AML-193 (cell line): Measurements from ENCODE around the gene CD163L1.
"Not testable (repeated sequence)": the region's sequence is repeated elsewhere in the genome, so short reads cannot be mapped to it uniquely, and the experiment has no call there.

Experiments
- DNase-seq, 2 experiments: peaks; one replicate each; lab custom pipeline; 2025; lab: John Stamatoyannopoulos, UW

Gene CD163L1

DNA sequence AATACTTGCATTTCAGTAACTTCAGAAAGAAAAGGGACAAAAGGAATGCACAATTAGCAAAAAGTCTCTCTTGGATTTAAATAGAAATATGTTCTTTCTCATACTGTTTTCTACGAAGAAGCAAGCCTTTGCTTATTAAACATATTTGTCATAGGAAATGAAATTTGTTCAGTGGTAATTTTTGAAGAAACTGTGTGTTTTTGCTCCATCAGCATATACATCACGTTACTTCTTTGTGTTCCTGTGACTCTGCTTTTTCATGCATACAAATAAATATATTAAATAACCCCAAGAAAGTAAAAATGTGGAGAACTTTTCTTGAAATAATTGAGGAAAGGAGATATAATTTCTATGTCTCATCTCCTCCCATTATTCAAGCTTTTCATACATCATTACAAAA lies 39.7 kb downstream of the CD163L1 start:
- no peak for DNase-seq

DNA sequence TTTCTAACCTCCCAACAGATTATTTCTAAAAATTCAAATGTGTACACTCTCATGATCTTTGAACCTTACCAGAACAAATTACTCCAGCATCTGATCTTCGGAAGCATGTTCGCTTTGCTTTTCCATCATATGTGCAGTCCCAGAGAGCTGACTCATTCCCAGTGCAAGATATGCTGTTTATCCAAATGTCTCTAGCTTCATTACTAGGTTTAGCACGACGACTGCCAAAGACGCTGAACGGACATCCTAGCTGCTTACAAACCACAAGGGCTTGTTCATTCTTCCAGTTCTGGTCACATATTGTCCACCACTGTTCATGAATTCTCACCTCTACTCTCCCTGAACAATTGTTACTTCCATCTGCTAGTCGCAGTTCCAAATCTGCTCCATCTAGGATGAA lies 40.5 kb downstream of the CD163L1 start:
- no peak for DNase-seq

DNA sequence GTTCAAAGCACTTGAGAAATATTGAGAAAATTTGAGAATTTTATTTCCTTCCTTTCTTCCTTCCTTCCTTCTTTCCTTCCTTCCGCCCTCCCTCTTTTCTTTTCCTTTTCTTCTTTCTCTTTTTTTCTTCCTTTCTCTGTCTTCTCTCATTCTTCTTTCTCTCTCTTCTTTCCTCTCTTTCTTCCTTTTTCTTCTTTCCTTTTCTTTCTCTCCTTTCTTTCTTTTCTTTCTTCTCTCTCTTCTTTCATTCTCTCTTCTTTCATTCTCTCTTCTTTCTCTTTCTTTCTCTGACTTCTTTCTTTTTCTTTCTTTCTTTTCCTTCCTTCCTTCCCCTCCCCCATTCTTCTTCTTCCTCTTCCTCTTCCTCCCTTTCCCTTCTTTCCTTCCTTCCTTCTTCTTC lies 44.9 kb downstream of the CD163L1 start:
- no peak for DNase-seq

DNA sequence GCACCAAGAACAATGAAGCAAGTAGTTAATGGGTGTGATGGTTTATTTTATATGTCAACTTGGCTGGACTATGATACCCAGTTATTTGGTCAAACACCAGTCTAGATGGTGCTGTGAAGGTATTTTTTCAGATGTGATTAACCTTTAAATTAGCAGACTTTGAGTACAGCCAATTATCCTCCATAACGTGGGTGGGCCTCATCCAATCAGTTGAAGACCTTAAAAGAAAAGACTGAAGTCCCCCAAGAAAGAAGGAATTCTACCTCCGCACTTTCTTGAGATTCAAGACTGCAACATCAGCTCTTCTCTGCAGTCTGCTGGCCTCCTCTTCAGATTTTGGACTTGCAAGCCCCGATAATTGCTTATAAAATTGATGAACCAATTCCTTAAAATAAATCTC lies 47.5 kb downstream of the CD163L1 start:
- no peak for DNase-seq

DNA sequence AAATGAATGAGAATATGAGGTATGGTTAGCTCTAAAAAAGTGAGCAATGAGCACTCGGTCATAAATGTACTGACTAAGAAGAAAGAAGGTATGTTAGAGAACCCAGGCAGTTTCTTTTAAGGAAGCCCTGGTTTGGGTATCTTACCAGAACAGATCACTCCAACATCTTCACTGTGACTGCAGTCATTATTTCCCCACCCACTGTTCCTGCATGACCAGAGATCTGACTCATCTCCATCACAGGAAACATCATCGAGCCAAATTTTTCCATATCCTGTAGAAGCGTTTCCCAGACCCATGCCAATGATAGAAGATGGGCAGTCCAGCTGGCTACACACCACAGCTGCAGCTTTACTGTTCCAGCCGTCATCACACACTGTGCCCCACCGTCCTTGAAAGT lies 48.0 kb downstream of the CD163L1 start:
- no peak for DNase-seq

DNA sequence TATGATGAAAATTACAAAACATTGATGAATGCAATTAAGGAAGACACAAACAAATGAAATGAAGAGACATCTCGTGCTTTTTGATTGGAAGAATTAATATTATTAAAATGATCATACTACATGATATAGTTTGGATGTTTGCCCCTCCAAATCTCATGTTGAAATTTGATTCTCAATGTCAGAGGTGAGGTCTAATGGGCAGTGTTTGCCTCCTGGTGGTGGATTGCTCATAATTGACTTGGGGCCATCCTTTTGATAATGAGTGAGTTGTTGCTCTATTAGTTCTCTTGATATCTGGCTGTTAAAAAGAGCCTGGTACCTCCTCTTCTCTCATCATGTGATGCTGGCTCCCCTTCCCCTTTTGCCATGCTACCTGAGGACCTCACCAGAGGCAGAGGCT lies 56.7 kb downstream of the CD163L1 start:
- no peak for DNase-seq

DNA sequence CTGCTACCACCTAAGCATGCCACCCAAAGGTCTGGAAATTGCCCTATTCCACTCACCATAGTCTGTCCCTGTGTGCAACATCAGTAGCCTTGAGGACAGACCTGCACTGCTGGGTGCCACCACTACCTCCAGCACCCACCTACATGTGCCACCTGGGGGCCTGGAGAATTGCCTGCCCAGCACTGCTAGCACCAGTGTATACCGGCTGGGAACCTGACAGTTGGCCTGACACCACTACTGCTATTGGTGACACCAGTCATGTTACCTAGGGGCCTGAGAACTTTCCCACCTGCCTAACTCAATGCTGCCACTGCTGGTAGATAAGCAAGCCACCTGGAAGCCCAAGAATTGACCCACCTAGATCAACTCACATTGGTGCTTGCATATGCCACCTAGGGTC lies 60.8 kb downstream of the CD163L1 start:
- no peak for DNase-seq

DNA sequence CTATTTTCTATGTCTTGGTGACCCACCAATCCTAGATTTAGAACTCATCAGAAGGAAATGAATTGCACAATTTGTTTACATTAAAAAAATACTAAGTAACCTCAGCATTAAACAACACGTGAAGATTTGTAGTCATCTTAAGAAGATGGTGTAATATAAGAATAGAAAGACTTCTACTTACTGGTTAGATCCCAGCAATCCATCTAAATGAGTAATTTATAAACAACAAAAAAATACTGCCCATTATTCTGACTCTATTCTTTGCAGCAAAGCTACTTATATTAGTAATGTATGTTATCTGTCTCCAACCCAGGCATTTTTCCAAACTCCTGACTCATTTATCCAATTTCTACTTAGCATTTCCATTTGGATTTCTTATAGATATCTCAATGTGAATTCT lies 67.8 kb downstream of the CD163L1 start:
- DNase-seq, result no peak

DNA sequence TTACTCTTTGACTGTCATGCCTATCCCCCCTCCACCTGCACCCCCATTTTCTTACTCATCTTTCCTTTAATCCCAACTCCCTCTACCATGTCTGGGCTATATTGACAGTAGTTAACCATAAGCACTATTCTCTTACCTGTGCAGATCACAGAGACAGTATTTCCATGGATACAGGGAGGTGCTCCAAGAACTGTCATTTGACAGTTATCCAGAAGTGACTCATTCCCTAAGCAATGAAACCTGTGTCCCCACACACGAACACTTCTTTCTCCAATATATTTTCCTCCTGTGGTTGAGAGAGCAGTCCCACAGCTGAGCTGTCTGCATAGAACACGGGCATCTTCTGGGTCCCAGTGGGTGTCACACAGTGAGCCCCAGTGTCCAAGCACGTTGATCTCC lies 68.8 kb downstream of the CD163L1 start:
- no peak for DNase-seq

DNA sequence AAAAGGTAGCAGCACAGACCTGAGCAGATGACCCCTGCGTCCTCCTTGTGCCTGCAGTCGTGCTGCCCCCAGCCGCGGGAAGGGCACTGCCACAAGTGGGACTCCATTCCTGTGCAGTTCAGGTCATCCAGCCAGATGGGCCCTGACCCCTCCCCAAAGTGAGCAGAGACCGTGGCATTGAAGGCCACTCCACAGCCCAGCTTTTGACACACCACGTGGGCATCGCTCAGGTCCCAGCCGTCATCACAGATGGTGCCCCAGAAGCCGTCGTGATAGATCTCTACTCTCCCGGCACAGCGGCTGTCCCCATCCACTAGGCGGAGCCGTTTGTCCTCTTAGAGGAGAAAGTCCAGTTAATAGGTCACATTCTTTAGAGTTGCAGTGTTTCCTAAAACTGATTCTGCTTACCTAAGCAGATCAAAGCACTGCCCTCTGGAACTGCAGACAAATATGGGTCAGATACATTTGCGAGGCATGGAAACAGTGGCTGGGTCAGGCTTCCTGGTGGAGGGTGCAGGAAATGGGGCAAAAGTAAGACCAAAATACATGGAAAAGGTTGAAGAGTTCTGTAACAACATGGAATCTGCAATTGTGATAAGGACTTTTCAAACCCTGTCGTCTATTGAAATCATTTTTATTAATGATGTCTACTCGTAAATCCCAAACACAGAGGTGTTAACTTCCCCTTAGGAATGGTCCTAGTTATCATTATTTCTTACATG lies 69.4 kb downstream of the CD163L1 start:
- peak; percentile 48 to 51 for DNase-seq

DNA sequence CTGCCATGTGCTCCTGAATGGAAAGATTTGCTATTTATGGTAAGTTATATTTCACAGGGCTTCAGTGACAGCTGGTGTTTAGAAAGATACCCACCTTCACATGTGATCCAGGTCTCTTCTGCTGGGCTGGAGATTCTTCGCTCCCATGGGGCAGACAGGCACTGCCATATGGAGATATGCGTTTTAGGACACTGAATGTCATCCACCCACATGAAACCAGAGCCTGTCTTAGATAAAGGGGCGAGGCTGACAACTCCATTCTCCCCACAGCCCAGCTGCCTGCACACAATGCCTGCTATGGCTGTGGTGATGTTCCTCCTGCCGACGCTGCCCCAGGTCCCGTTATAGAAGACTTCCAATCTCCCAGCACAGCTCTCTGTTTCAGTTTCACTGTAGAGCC lies 70.7 kb downstream of the CD163L1 start:
- no peak for DNase-seq

DNA sequence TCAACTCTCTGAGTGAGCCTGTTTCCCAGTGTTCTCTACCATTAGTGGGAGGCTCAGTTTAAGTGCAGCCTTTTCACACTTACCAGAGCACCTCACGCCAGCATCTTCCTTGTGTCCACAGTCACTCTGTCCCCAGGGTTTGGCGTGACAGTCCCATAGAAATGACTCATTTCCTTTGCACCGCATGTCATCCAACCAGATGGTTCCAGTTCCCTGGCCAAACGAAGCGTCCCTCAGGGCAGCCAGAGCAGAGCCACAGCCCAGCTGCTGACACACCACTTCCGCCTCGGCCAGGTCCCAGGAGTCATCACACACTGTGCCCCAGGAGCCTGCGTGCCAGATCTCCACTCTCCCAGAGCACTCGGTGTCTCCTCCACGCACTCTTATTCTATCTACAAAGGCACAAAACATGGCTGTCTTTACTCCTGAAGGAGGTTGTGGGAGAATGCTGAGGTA lies 74.7 kb downstream of the CD163L1 start:
- DNase-seq, result no peak

DNA sequence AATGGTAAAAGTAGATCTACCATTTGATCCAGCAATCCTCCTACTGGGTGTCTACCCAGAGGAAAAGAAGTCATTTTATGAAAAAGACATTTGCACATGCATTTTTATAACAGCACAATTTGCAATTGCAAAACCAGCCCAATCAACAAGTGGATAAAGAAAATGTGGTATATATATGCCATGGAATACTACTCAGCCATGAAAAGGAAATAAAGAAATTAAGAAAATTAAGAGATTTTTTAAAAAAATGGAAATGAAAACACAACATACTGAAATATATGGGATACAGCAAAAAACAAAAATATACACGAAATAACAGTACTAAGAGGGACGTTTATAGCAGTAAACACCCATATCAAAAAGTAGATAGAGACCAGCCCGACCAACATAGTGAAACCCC lies 81.2 kb downstream of the CD163L1 start:
- DNase-seq, result no peak

DNA sequence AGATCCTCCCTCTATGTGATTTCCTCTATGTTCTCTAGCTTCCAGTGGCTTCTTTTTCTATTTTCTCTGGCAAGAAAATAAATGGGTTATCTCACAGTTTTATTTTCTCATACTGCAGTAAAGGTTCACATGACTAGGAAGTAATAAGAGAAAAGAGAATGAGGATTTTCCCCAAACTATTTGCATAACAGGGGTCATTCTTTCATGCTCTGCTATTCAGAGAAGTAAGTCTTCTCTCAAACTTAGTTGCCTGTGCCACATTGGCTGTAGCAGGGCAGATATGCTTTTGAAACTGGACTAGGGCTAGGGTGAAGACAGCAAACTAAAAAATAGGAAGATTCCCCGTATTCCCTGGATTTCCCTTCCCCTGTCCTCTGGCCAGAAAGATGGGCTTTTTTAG lies 82.7 kb downstream of the CD163L1 start:
- DNase-seq, result no peak

DNA sequence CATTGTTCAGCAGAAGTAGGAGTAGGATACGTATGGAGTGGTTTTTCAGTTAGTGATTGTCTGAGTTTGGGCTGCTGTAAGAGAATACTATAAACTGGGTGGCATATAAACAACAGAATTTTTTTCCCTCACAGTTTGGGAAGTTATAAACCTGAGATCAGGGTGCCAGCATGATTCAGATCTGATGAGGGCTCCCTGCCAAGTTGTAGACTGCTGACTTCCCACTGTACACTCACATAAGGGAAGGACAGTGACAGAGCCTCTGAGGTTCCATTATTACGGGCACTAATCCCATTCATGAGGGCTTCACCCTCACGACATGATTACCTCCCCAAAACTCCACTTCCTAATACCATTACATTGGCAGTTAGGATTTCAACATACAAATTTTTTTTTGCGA lies 89.4 kb downstream of the CD163L1 start:
- DNase-seq, result no peak

DNA sequence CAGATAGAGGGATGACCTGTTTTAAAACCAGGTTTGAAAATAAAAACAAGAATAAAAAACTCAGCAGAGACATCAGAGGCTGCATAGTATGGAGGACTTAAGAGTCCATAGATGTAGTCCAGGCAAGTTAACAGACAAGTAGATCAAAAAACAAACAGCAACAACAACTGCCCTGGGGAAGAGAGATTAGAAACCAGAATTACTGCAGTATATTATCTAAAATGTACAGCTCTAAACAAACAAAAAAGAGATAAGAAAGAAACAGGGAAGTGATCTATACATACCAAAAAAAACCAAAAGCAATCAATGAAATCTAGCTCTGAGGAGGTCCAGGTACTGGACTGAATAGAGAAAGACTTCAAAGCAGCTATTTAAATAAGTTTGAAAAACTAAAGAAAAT lies 91.3 kb downstream of the CD163L1 start:
- DNase-seq, result no peak

DNA sequence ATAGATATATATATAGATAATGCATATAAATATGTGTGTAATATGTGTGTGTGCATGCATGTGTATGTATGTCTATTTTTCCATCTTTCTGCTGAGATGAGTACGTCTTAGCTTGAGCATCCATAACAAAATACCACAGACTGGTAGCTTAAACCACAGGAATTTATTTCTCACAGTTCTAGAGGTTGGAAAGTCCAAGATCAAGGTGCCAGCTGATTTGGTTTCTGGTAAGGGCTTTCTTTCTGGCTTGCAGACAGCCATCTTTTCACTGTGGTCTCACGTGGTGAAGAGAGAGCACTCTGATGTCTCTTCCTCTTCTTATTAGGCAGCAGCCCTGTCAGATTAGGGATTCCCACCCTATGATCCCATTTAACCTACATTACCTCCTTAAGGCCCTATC lies 92.8 kb downstream of the CD163L1 start:
- DNase-seq, result no peak

DNA sequence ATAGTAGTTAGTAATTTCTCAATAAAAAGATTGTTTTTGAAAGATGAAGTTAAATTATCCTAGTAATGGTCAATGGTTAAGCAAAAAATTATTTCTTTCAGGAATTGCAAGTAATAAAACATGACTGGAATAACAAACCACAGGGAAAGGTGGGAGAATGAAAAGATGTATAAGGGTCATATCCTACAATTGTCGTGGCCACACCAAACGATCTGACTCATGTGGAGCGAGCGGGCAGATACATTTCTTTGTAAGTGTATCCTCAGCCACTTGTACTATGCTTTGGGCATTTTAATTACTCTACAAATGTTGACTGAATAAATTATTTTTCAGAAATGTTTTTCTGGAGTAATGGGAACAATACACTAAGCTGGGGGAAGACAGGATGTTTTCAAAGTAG lies 94.5 kb downstream of the CD163L1 start:
- no peak for DNase-seq

DNA sequence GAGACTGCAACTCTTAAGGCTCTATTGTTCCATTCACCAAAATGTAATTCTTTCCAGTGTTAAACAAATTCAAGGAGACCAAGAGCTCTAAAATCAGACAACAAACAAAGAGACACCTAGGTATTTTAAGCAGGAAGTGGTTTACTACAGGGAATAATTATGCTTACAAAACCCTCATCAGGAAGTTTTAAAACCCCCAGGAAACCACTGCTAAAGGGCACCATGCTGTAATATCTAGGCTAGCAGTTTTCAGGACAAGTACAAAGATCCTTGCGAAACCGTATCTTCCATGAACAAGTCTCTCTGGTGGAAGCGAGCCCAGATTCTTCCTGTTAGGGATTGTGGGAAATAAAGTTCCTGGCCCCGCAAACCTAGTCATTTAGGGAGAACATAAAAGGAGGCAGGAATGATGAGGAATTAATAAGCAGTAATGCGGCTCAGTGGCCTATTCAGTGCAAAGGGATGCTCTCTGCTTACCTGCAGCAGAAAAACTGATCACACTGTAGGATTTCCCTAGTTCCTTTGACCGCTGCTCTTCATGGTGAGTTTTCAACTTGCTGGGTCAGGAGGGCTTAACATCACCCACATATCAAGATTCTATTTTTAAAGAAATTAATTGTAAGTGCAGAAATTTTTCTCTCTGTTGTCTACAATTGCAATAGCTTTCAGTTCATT lies 97.3 kb downstream of the CD163L1 start:
- DNase-seq, result peak; percentile 34 to 50

DNA sequence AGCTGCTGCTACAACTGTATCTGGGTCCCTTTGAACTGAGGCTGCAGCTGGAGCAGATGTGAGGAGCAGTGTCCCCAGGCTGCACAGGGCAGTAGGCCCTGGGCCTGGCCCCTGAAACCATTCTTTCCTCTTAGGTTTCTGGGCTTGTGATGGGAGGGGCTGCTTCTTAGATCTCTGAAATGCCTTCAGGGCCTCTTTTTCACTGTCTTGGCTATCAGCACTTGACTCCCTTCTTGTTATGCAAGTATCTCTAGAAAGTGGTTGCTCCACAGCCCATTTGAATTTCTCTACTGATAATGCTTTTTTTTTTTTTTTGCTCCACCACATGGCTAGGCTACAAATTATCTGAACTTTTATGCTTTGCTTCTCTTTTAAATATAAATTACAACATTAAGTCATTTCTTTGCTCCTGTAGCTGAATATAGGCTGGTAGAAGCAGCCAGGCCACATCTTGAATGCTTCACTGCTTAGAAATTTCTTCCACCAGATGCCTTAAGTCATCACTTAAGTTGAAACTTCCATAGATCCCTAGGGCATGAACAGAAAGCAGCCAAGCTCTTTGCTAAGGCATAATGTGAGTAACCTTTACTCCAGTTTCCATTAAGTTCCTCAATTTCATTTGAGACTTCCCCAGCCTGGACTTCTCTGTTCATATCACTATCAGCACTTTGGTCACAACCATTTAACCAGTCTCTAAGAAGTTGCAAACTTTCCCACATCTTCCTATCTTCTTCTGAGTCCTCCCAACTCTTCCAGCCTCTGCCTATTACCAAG lies 98.9 kb downstream of the CD163L1 start:
- DNase-seq, result peak; percentile 53 to 66

DNA sequence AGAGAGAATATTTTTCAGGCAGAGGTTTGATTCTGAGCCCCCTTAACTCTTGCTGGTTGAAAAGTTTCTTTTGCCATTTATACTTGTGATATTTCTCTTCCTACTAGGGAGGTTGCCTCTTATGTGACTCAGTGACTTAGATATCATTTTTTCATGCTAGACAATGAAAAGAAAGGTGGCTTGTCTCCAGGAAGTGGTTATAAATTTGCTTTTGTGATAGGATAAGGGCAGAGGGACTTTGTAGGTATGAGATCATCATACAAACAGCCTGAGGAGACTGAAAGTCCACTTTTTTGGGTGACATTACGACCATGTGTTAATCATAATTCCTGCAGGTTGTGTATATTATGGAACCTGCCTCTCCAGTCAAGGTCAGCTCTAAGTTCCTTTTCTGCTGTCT lies 104.3 kb downstream of the CD163L1 start:
- no peak for DNase-seq

DNA sequence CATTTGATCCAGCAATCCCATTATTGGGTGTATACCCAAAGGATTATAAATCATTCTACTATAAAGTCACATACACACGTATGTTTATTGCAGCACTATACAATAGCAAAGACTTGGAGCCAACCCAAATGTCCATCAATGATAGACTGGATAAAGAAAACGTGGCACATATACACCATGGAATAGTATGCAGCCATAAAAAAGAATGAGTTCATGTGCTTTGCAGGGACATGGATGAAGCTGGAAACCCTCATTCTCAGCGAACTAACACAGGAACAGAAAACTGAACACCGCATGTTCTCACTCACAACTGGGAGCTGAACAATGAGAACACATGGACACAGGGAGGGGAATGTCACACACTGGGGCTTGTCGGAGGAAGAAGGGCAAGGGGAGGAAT lies 106.2 kb downstream of the CD163L1 start:
- not testable (repeated sequence) for DNase-seq

DNA sequence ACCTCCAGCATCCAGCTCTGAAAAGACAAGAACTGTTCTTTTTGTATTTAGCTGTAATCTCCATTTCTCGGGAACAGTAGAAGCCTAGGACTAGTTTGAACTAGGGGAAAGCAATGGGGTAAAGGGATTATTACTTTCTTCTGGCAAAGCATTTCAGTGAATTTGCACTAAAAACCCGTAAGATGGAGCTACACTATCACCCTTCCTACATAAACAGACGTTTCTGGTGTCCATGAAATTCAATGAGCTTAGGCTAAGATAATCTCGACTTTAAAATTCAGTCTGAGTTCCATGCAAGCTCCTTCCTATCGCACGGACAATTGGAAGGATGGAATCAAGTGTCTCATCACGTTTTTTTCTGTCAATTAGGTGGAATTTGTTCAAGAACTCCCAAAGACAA lies 116.0 kb downstream of the CD163L1 start:
- no peak for DNase-seq
